NB4 (cell line): Measurements from ENCODE around the gene SSH2.
"Not testable (repeated sequence)": the region's sequence is repeated elsewhere in the genome, so short reads cannot be mapped to it uniquely, and the experiment has no call there.

Experiments
- DNase-seq: peaks from one replicate; pipeline ENCODE4 v3.0.0; 2010; ENCODE audit warnings: low read depth
- H3K4me3 ChIP-seq: one replicate; pipeline ENCODE4 v1.5.1; 2011; ENCODE audit warnings: mild to moderate bottlenecking, low read depth, low read length, moderate library complexity
- CTCF ChIP-seq: IDR thresholded peaks from one replicate; pipeline ENCODE4 v1.5.1; 2012; ENCODE audit warnings: low read depth, low read length
- MAX ChIP-seq: IDR thresholded peaks from 2 replicates; pipeline ENCODE4 v1.6.1; 2011; ENCODE audit warnings: low read depth, low read length
- MYC ChIP-seq: IDR thresholded peaks from 2 replicates; pipeline ENCODE4 v1.6.1; 2011; ENCODE audit warnings: low read depth, low read length
- POLR2A ChIP-seq: IDR thresholded peaks from 2 replicates; pipeline ENCODE4 v1.6.1; 2011; ENCODE audit warnings: mild to moderate bottlenecking; ENCODE audit not compliant: insufficient read length; ENCODE audit errors: extremely low read depth

SSH2 gene

GRCh38 chr17:29906969-29907368 is 23.1 kb downstream of the SSH2 start:
- no peak for DNase-seq
- no peak overlapping the region for H3K4me3 ChIP-seq
- TF ChIP-seq MYC (no peak), CTCF (no peak), MAX (no peak), POLR2A (no peak)

DNA sequence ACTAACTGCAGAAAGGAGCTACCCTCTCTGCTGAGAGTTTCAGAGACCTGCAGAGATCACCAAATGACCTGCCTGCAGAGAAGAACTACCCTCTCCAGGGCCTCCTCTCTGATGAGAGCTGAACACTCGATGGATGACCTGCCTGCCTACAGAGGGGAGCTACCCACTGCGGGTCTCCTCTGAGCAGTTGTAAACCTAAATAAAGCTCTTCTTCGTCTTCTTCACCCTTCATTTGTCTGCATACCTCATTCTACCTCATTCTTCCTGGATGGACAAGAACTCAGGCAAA is 24.2 kb downstream of the SSH2 start:
- H3K4me3 ChIP-seq, result no peak overlapping the region
- DNase-seq, result peak; percentile 20
- TF ChIP-seq MYC, result no peak
- TF ChIP-seq POLR2A, result no peak
- no peak for TF ChIP-seq MAX
- TF ChIP-seq CTCF, result no peak

- DNase-seq, result no peak
- H3K4me3 ChIP-seq, result no peak overlapping the region
- TF ChIP-seq CTCF (no peak), MAX (no peak), POLR2A (no peak), MYC (no peak)
Observed at GRCh38 chr17:29905086-29905878, 24.7 kb downstream of the SSH2 start.

DNA sequence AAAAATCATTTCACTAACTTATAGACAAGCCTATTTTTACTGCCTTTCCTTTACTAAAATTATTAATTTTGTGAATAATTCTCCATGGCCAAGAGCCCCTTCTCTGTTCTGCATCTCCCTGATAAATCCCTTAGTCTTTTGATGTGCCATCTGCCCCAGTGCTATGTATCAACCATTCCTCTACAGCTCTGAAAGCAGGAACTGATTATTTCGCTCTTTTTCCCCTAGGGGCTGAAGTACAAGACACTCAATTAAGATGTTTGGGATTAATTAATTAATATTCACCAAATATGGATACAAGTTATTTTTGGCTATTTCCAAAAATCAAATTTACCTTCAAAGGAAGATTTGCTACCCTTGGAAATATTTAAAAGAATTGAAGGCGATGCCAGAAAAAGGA is 26.6 kb downstream of the SSH2 start:
- TF ChIP-seq POLR2A, result no peak
- TF ChIP-seq MYC, result no peak
- no peak for TF ChIP-seq CTCF
- TF ChIP-seq MAX, result no peak
- no peak overlapping the region for H3K4me3 ChIP-seq
- DNase-seq, result no peak

- DNase-seq, result not testable (repeated sequence)
Observed at GRCh38 chr17:29897136-29897535, 32.9 kb downstream of the SSH2 start.

DNA sequence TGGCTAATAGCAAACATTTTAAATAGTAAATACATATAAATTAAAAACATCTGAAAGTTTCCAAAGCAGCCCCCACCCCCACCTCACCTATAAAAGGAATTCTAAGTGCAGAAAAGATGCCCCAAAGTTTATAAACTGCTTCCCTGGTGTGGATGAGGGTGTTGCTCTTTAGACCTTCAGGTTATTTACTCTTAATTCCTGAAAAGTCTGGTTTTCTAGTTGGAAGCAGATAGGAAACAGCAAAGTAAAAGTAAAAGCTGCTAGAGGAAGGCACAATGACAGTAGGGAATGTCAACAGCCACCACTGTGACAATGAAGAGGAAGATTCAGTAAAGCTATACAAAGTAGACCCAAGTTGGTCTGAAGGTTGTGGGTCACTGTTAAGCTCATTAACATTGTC is 37.8 kb downstream of the SSH2 start:
- TF ChIP-seq MAX, result no peak
- H3K4me3 ChIP-seq, result no peak overlapping the region
- DNase-seq, result no peak

More at GRCh38 chr17:29897136-29897535, 32.9 kb downstream of the SSH2 start:
- not testable (repeated sequence) for H3K4me3 ChIP-seq

DNA sequence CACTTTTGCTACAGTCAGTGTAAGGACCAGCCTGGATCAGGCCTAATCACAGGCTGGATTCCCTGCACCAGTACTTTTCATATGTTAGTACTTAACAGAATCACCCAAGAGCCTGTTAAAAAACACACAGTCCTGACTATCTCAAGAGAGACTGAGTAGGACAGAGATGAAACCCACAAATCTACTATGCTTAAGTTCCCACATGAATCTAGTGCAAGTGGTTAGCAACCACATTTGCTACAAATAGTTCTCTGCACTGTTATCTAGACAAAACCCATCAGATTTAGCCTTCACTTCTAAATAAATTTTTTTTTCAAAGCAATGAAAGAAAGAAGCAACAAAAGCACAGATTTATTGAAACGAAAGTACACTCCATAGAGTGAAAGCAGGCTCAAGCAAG is 38.9 kb downstream of the SSH2 start:
- TF ChIP-seq MAX (no peak), MYC (no peak), POLR2A (no peak), CTCF (no peak)
- no peak for DNase-seq
- H3K4me3 ChIP-seq, result no peak overlapping the region
